NCI-H128 (cell line): ENCODE measurements around the gene ZNF474.

ENCODE experiments used
- DNase-seq: peaks from one replicate; lab custom pipeline; 2025; ENCODE audit not compliant: unreplicated experiment; lab: John Stamatoyannopoulos, UW

Gene ZNF474

DNA sequence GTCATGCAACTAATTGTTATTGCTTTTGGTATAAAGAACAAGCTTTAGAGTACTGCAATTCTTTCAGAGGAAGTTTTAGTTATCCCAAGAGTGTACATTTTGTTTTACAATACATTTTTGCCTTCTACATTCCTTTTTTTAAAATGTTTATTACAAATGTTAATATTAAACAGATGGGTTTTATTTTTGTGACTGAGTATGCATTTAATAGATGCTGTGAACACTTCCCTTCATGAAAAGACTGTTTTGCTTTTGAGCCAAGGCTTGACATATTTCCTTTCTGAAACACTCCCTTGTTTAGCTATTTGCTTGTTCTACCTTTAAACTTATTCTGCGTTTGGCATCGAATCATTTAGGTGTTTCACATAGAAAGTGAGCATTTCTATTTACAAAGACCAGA, 14.8 kb upstream of the ZNF474 start:
- DNase-seq, result no peak

- DNase-seq, result no peak
Measured at GRCh38 chr5:122118356-122118948, 10.9 kb upstream of the ZNF474 start.

DNA sequence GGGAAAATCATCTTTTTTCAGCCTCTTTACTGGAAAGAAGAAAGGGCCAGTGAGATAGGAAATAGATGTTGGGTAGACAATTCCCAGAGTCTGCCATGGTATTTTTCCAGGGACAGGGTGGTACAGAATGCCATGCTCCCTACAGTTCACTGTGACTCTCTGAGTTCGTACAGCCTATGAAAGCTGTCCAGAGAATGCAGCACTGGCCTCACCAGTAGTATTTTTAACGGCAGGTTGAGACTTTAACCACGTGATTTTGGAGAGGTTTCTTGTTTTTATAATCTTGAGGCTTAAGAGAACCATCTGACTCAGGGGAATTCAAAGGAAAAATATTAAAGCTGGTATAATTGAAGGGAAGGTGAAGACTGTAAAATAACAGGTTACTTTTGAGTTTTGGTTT, 10.1 kb upstream of the ZNF474 start:
- DNase-seq, result no peak

GRCh38 chr5:122120493-122120892, 8.9 kb upstream of the ZNF474 start:
- DNase-seq, result no peak

- DNase-seq, result no peak
Measured at GRCh38 chr5:122120957-122121356, 8.4 kb upstream of the ZNF474 start.

GRCh38 chr5:122121479-122122465, 7.6 kb upstream of the ZNF474 start:
- DNase-seq, result no peak

- DNase-seq, result no peak
Measured at GRCh38 chr5:122124766-122125165, 4.6 kb upstream of the ZNF474 start.

GRCh38 chr5:122126177-122126755, 3.1 kb upstream of the ZNF474 start:
- DNase-seq, result no peak

DNA sequence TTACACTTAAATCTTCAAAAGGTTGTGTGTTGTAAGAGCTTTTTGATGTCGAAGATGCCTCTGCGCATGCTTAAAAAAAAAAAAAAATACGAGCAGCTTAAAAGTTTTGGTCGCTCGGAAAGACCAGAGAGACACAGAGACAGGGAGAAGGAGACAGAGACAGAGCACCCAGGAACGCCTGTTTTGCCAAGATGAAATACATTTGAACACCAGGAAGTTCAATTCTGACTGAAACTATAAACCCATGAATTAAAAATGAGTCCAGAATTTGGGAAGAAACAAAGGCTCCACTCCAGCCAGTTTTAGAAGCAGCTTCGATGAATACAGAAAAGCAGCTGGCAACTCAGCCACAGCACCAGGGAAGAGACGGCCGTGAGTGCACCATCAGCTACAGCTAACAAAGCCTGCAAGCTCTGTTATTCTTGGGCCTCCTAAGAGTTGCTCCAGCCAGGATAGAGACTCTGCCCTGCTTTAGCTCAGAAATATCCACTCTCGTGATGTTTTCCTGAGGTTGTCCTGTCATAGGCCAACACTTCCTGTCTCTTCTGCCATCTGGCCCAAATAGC, 2.5 kb upstream of the ZNF474 start:
- DNase-seq, result no peak

GRCh38 chr5:122130152-122130551, 806 bp downstream of the ZNF474 start:
- no peak for DNase-seq

GRCh38 chr5:122137702-122138101, 8.4 kb downstream of the ZNF474 start:
- no peak for DNase-seq

DNA sequence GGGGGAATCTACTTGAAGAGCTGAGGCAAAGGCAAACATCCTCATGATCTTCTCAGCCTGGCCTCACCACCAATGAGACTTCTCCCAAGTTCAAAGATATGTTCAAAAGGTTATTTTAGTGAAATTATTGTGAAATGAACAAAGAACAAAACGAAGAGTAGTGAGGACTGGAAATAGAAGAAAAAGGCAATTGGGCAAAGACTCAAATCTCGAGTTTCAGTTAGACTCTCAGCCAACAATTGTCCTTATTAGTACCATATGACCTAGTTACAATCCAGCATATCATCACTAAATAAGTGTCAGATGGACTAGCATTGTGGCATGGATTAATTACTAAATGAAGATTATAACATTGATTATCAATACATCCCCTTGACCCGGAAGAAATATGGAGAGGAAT, 9.0 kb downstream of the ZNF474 start:
- no peak for DNase-seq

GRCh38 chr5:122140900-122141299, 11.6 kb downstream of the ZNF474 start:
- no peak for DNase-seq

DNA sequence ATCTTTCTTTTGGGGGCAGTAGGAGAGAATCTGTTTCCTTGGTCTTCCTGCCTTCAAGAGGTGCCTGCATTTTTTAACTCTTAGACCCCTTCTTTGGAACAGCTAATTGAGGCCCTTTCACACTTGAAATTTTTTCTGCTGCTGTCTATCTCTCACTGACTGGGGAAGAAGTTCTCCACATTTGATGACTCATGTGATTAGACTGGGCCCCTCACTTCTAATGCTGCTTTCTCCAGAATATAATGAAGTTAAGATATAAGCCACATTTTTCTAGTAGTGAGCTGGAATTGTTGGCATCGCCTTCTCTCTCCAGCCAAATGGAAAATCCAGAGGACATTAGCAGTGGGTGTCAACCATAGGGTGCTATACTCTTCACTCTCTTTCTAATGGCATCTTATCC, 12.4 kb downstream of the ZNF474 start:
- no peak for DNase-seq

DNA sequence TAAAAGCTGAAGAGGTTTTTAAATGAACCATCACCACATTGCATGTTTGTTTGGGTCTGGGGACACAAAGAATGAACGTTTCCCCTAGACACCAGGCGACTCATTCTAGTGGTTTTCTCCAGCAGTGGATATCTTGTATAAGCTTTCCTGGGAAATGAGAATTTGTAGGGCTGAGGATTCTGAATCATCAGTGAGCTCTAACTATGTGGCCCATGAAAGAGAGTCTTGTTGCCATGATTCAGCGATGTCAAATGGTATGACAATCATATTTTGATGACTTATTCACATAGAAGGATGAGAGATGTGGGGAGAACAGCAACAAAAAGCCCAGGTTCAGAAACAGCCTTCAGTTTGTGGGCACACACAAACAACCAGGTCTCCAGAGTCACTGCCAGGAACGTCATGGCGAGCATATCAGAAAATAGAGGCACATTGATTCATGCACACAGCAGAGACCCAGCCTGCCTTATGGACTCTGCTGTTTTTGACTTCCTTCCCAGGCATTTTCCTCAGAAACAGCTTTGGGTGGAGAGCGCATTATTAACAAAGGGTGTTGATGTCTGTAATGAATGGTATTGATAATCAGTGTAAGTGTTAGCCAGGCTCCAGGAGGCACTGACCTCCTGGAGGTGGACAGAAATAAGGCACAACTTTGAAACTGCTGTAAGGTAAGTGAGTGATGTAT, 13.3 kb downstream of the ZNF474 start:
- DNase-seq, result no peak

GRCh38 chr5:122144236-122144635, 14.9 kb downstream of the ZNF474 start:
- no peak for DNase-seq

- no peak for DNase-seq
Measured at GRCh38 chr5:122145906-122146305, 16.6 kb downstream of the ZNF474 start.

DNA sequence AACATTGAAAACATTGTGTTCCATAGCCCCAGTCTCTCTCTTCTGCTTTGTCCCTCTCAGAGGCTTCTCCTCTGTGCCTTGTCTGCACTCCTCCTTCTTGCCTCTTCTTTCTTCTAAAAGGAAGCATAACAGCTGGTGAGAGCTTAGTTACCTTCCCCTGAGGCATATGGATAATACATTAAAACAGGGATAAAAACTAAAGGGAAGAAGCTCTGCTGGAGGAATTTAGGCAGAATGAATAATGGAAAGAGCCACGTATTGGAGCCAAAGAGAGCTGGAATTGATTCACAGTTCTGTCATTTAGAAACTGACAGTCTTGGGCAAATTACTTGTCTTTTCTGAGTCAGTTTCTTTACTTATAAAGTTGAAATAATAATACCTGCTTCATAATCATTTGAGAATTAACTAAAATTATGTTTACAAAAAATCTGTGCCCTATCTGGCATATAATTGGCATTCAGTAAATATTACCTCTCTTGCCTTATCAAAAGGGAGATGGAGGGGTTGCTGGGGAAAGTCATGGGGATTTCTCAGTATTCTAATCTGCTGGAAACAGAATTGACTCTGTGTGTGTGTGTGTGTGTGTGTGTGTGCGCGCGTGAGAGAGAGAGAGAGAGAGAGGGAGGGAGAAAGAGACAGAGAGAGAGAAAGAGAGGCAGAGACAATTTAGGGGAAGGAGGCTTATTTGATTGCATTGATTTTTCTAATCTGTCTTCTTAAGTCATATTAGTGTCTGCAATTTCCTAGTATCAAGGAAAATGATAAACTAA, 20.2 kb downstream of the ZNF474 start:
- DNase-seq, result no peak

DNA sequence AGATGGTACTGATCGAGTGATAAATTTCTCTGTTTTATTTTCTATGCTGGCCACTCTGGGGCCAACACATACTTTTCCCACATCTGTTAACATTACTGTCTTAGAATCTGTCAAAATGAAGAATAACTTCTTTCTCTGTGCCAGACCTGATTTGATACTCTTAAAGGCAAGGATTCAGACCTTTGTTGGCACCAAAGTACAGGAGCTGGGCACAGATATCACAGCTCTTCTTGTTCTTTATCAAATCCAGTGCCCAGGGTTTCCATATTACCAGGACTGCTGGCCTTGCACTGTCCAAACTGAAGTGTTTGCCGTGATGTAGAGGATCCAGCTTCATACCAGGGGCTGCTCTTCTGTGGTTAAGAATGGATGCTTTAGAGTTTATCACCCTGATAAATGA, 20.9 kb downstream of the ZNF474 start:
- DNase-seq, result no peak

GRCh38 chr5:122151640-122152039, 22.3 kb downstream of the ZNF474 start:
- no peak for DNase-seq
